ENCODE measurements around the gene GABRB3. TPM values are rescaled to one million over a fixed set of nuclear protein-coding genes. Genes with fewer than 3 reads are reported as not detected.

GABRB3 gene
- polyA plus RNA-seq, 1 donor (not counting 4 experiments of a cell fraction or from before 2014, with no cell fraction given) = 0.81 TPM

DNA sequence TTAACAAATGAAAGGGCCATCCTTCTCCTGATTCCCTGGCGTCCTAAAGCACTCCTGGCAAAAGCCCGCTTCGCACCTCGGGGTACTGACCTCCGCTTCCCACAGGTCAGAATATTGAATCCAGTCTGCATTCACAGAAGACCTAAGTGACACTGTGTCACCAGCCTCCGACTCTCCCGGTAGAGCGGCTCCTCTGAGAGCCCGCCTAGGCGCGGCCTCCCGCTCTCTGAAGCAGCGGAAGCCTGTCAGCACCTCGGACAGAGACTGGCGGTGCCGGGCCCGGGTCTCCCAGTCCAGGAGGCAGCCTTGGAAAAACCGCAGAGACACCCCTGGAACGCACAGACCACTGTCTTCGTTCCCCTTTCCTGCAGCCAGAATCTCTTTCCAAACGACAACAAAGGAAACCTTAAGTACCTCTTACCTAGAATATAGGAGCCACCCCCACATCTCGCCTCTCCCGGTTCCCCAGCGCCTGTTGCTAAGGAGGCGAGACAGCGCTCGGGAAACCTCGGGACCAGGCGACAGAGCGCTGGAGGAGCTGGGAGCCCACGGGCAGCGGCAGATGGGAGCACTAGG is 1.2 kb downstream of the GABRB3 start:
- Histone ChIP-seq H3K36me3 (ENCODE audit: control insufficient read depth in 2 of 2, extremely low read depth in 1 of 2, insufficient read depth in 2 of 2, low read length in 2 of 2) (no peaks in the 10 kb centered on the region), H3K27me3 (ENCODE audit: control insufficient read depth, extremely low read depth, insufficient read depth, low read length) (peaks cover 24% of the 10 kb centered on the region), H2AFZ (ENCODE audit: control insufficient read depth, low read length) (no peak overlapping the region), H3K4me2 (ENCODE audit: control insufficient read depth, extremely low read depth, insufficient read depth, low read depth, low read length) (no peak overlapping the region), H3K9ac (ENCODE audit: control insufficient read depth, extremely low read depth, insufficient read depth, low read length) (no peak overlapping the region), H3K9me1 (ENCODE audit: control insufficient read depth, extremely low read depth, insufficient read depth, low read length) (no peaks in the 10 kb centered on the region), H4K20me1 (ENCODE audit: control insufficient read depth, extremely low read depth, insufficient read depth, low read length) (no peaks in the 10 kb centered on the region), H3K9me3 (ENCODE audit: control insufficient read depth, low read depth, low read length) (no peaks in the 10 kb centered on the region), H3K27ac (ENCODE audit: control insufficient read depth, insufficient read depth, low read length) (no peak overlapping the region), H3K4me1 (ENCODE audit: control insufficient read depth, extremely low read depth, insufficient read depth, low read length) (no peaks in the 10 kb centered on the region), H3K79me2 (ENCODE audit: control insufficient read depth, insufficient read depth, low read length) (no peaks in the 10 kb centered on the region), H3K4me3 (ENCODE audit: control insufficient read depth in 2 of 3, extremely low read depth in 1 of 3, insufficient read depth in 2 of 3, low read depth in 1 of 3, low read length in 3 of 3) (no peak overlapping the region)
- dilution Hi-C loops (cut with MboI; ENCODE audit: extremely low pct_ligation_motif_present, low sequenced_read_pairs) = no loop called here
- FAIRE-seq (no peak), DNase-seq (ENCODE audit: low read depth, low spot score) (no peak)
- peak; percentile 28 for TF ChIP-seq EZH2 (IDR thresholded peaks at IDR 0.05; ENCODE audit: low read length)
- TF ChIP-seq, protein P1, sequence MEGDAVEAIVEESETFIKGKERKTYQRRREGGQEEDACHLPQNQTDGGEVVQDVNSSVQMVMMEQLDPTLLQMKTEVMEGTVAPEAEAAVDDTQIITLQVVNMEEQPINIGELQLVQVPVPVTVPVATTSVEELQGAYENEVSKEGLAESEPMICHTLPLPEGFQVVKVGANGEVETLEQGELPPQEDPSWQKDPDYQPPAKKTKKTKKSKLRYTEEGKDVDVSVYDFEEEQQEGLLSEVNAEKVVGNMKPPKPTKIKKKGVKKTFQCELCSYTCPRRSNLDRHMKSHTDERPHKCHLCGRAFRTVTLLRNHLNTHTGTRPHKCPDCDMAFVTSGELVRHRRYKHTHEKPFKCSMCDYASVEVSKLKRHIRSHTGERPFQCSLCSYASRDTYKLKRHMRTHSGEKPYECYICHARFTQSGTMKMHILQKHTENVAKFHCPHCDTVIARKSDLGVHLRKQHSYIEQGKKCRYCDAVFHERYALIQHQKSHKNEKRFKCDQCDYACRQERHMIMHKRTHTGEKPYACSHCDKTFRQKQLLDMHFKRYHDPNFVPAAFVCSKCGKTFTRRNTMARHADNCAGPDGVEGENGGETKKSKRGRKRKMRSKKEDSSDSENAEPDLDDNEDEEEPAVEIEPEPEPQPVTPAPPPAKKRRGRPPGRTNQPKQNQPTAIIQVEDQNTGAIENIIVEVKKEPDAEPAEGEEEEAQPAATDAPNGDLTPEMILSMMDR (optimal IDR thresholded peaks at IDR 0.05 in 1 of 3, IDR thresholded peaks at IDR 0.05 in 1 of 3, conservative IDR thresholded peaks at IDR 0.05 in 1 of 3; ENCODE audit: extremely low read depth in 1 of 3, insufficient read depth in 2 of 3, low read length in 3 of 3) = no peak

DNA sequence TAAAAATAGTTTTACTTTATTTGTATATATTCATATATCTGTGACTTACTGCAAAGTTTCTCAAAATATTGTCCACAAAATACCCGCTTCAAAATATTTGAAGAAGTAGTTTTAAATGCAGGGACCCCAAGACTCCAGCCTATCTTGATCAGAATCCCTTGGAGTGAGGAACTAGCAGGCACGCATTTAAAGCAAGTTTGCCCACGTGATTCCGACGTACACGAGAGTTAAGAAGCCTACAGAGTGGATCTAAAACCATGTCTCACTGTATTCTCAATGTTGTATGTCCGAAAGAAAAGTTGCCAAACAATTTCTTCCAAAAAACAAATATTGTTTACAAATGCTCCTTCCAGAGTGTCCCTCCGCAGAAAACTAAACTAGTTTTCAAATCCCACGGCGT is 1.7 kb downstream of the GABRB3 start:
- no peak for FAIRE-seq
- Histone ChIP-seq H3K79me2 (ENCODE audit: control insufficient read depth, insufficient read depth, low read length) (no peaks in the 10 kb centered on the region), H3K4me1 (ENCODE audit: control insufficient read depth, extremely low read depth, insufficient read depth, low read length) (no peaks in the 10 kb centered on the region), H3K27me3 (ENCODE audit: control insufficient read depth, extremely low read depth, insufficient read depth, low read length) (peaks cover 24% of the 10 kb centered on the region), H2AFZ (ENCODE audit: control insufficient read depth, low read length) (no peak overlapping the region), H3K36me3 (ENCODE audit: control insufficient read depth in 2 of 2, extremely low read depth in 1 of 2, insufficient read depth in 2 of 2, low read length in 2 of 2) (no peaks in the 10 kb centered on the region), H3K27ac (ENCODE audit: control insufficient read depth, insufficient read depth, low read length) (no peak overlapping the region), H3K4me3 (ENCODE audit: control insufficient read depth in 2 of 3, extremely low read depth in 1 of 3, insufficient read depth in 2 of 3, low read depth in 1 of 3, low read length in 3 of 3) (no peak overlapping the region), H3K9me1 (ENCODE audit: control insufficient read depth, extremely low read depth, insufficient read depth, low read length) (no peaks in the 10 kb centered on the region), H3K9ac (ENCODE audit: control insufficient read depth, extremely low read depth, insufficient read depth, low read length) (no peak overlapping the region), H3K9me3 (ENCODE audit: control insufficient read depth, low read depth, low read length) (no peaks in the 10 kb centered on the region), H4K20me1 (ENCODE audit: control insufficient read depth, extremely low read depth, insufficient read depth, low read length) (no peaks in the 10 kb centered on the region), H3K4me2 (ENCODE audit: control insufficient read depth, extremely low read depth, insufficient read depth, low read depth, low read length) (no peak overlapping the region)
- TF ChIP-seq, protein P1 (optimal IDR thresholded peaks at IDR 0.05 in 1 of 3, IDR thresholded peaks at IDR 0.05 in 1 of 3, conservative IDR thresholded peaks at IDR 0.05 in 1 of 3; ENCODE audit: extremely low read depth in 1 of 3, insufficient read depth in 2 of 3, low read length in 3 of 3) = no peak
- TF ChIP-seq EZH2 (IDR thresholded peaks at IDR 0.05; ENCODE audit: low read length) = peak; percentile 1
- dilution Hi-C loops (cut with MboI; ENCODE audit: extremely low pct_ligation_motif_present, low sequenced_read_pairs) = no loop called here
- no peak for DNase-seq (ENCODE audit: low read depth, low spot score)
